K562 (cell line): Measurements from ENCODE around the gene ZNF646. TPM values are rescaled to one million over a fixed set of nuclear protein-coding genes. Genes with fewer than 3 reads are reported as not detected.

Source experiments
- ATF6 ChIP-seq: sonication (generic); formaldehyde crosslinking; IDR thresholded peaks from 2 replicates; pipeline ENCODE4 v1.4.0; 2020; ENCODE audit warnings: mild to moderate bottlenecking, missing genetic modification reagents
- CREB3 ChIP-seq: fragments of 450-650 bp; conservative IDR thresholded peaks from 2 replicates; pipeline ENCODE4 v1.6.1; 2016; ENCODE audit warnings: missing genetic modification characterization, low read depth, mild to moderate bottlenecking, missing compliant biosample characterization, moderate library complexity
- HCFC1 ChIP-seq: IDR thresholded peaks from 2 replicates; pipeline ENCODE4 v1.6.1; 2012; ENCODE audit warnings: low read depth, low read length, improper control_type of control experiment
- LARP7 ChIP-seq: fragments of 450-650 bp; IDR thresholded peaks from 2 replicates; pipeline ENCODE4 v1.6.1; 2016
- NFXL1 ChIP-seq: fragments of 450-650 bp; formaldehyde crosslinking; IDR thresholded peaks from 2 replicates; pipeline ENCODE4 v1.4.0; 2021; ENCODE audit warnings: mild to moderate bottlenecking
- POLR2H ChIP-seq: IDR thresholded peaks from 2 replicates; pipeline ENCODE4 v1.6.1; 2016; ENCODE audit warnings: missing genetic modification characterization, low read depth, mild to moderate bottlenecking, control low read depth, missing compliant biosample characterization, moderate library complexity
- SETDB1 ChIP-seq: IDR thresholded peaks from one replicate; pipeline ENCODE4 v1.6.1; 2012; ENCODE audit warnings: low read length, control low read depth, inconsistent platforms
- SIX5 ChIP-seq, 2 experiments: IDR thresholded peaks; 2 replicates each; pipeline ENCODE4 v1.6.1; 2011; ENCODE audit warnings: low read length in 2 of 2, borderline replicate concordance in 1 of 2, low read depth in 1 of 2, mild to moderate bottlenecking in 1 of 2, moderate library complexity in 1 of 2; ENCODE audit not compliant: insufficient read depth in 1 of 2
- SRF ChIP-seq, 2 experiments: fragments of 250-450, 450-650 bp in 1 of 2; sonication (Bioruptor Pico) in 1 of 2; sonication (generic) in 1 of 2; formaldehyde crosslinking; IDR thresholded peaks; 2 replicates each; pipeline versions ENCODE4 v1.5.0 to v1.5.1; 2020 to 2022; ENCODE audit warnings: mild to moderate bottlenecking in 1 of 2, missing genetic modification reagents in 1 of 2
- TCF7L2 ChIP-seq: fragments of 150-350 bp; IDR thresholded peaks from 2 replicates; pipeline ENCODE4 v1.6.1; 2016; ENCODE audit warnings: low read depth, mild to moderate bottlenecking, low read length, moderate library complexity
- ZBED1 ChIP-seq: IDR thresholded peaks from 2 replicates; pipeline ENCODE4 v1.6.1; 2014
- ZNF274 ChIP-seq: IDR thresholded peaks from 2 replicates; pipeline ENCODE4 v1.6.1; 2011; ENCODE audit warnings: low read depth, mild to moderate bottlenecking, low read length, moderate library complexity, borderline replicate concordance
- ZNF512 ChIP-seq: IDR thresholded peaks from 2 replicates; pipeline ENCODE4 v1.6.1; 2016; ENCODE audit warnings: missing genetic modification characterization, missing compliant biosample characterization
- ZNF75A ChIP-seq: fragments of 450-650 bp; formaldehyde crosslinking; IDR thresholded peaks from 2 replicates; pipeline ENCODE4 v1.4.0; 2020; ENCODE audit warnings: mild to moderate bottlenecking
- polyA plus RNA-seq, 8 experiments: library from polyadenylated mRNA; depleted of rRNA in 4 of 8; stranded (reverse) in 5 of 8; unstranded in 3 of 8; fragments of >200 nt; fragmentation: Nextera tagmentation in 2 of 8; fragmentation: Illumina TruSeq in 1 of 8; extraction: Ambion mirVana in 2 of 8; extraction: Trizol in 1 of 8; gene quantifications; 2 replicates each; pipeline versions ENCODE4 v1.2.1 to v1.2.3, GENCODE V29; 2011 to 2014; ENCODE audit warnings: inconsistent platforms in 1 of 8, missing spikeins in 1 of 8
- total RNA-seq, 7 experiments: library from RNA; depleted of rRNA in 6 of 7; stranded (reverse); fragments of >200 nt in 6 of 7; fragmentation: Illumina TruSeq in 2 of 7; extraction: Trizol in 2 of 7; gene quantifications; 2 replicates each; pipeline versions ENCODE4 v1.2.1 to v1.2.3, GENCODE V29; 2011 to 2021; ENCODE audit warnings: low replicate concordance in 1 of 7
- TF ChIP-seq, protein P1 (sequence below): fragments of 450-650 bp; IDR thresholded peaks from 2 replicates; pipeline ENCODE4 v1.7.1; 2018; ENCODE audit warnings: mild to moderate bottlenecking, low read depth; ENCODE audit not compliant: partially characterized antibody
- TF ChIP-seq, protein P2 (sequence below): IDR thresholded peaks from 2 replicates; pipeline ENCODE4 v1.6.1; 2014; ENCODE audit warnings: antibody characterized with exemption
- TF ChIP-seq, protein P3 (sequence below): fragments of 200-400 bp; formaldehyde crosslinking; IDR thresholded peaks from 2 replicates; pipeline ENCODE4 v1.6.1; 2017; ENCODE audit warnings: mild to moderate bottlenecking, low read depth, low read length, moderate library complexity

ZNF646 gene
- total and polyA plus RNA-seq, 9 of the 15 experiments (the other 6 are each of a cell fraction or from before 2014, with no cell fraction given): 0.08 to 20.6 (median 8.0) TPM

DNA sequence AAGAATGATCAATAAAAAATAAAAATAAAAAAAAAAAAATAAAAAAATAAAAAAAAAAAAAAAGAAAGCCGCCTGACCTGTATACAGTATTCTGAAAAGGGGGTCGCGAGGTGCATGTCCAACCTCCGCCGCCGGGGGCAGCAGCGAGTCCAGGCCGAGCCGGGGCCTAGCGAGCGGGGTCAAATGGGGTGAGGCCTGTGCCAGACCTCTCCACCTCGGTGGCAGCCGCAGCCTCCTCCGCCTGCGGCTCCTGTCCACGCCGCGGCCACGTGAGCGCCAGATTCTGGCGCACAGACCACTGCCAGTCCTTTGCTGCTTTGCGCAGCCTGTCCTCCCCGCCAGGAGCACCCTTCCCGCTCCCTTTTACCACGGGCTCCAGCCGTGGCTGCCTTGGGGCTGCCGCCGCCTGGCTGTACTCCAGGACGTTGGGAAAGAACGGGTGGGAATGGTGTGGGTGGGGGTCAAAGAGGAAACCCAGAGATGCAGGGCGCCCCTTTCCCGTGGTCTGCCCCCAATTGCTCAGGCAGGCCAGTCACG lies 31.5 kb downstream of the ZNF646 start (continued):
- TF ChIP-seq, protein P1, sequence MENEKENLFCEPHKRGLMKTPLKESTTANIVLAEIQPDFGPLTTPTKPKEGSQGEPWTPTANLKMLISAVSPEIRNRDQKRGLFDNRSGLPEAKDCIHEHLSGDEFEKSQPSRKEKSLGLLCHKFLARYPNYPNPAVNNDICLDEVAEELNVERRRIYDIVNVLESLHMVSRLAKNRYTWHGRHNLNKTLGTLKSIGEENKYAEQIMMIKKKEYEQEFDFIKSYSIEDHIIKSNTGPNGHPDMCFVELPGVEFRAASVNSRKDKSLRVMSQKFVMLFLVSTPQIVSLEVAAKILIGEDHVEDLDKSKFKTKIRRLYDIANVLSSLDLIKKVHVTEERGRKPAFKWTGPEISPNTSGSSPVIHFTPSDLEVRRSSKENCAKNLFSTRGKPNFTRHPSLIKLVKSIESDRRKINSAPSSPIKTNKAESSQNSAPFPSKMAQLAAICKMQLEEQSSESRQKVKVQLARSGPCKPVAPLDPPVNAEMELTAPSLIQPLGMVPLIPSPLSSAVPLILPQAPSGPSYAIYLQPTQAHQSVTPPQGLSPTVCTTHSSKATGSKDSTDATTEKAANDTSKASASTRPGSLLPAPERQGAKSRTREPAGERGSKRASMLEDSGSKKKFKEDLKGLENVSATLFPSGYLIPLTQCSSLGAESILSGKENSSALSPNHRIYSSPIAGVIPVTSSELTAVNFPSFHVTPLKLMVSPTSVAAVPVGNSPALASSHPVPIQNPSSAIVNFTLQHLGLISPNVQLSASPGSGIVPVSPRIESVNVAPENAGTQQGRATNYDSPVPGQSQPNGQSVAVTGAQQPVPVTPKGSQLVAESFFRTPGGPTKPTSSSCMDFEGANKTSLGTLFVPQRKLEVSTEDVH: peak; percentile 52
- TF ChIP-seq ATF6 (CRISPR knock-in tag) (no peak), ZNF75A (CRISPR knock-in tag) (no peak), SIX5 (IDR thresholded peaks at IDR 0.05; ENCODE audit: borderline replicate concordance in 1 of 2, insufficient read depth in 1 of 2, low read depth in 1 of 2, low read length in 2 of 2) (no peak), ZNF512 (tag) (no peak), LARP7 (no peak), NFXL1 (no peak), POLR2H (tag) (no peak), ZNF274 (no peak), TCF7L2 (no peak), CREB3 (tag) (peak; percentile 67; the same call in 1 of the 2 replicates), HCFC1 (peak; percentile 55), SETDB1 (no peak), ZBED1 (no peak), SRF (CRISPR knock-in tag; IDR thresholded peaks at IDR 0.05) (peak in 1 of 2 experiments; percentile 35; a peak in 1 of 4 replicates)
- TF ChIP-seq, protein P2, sequence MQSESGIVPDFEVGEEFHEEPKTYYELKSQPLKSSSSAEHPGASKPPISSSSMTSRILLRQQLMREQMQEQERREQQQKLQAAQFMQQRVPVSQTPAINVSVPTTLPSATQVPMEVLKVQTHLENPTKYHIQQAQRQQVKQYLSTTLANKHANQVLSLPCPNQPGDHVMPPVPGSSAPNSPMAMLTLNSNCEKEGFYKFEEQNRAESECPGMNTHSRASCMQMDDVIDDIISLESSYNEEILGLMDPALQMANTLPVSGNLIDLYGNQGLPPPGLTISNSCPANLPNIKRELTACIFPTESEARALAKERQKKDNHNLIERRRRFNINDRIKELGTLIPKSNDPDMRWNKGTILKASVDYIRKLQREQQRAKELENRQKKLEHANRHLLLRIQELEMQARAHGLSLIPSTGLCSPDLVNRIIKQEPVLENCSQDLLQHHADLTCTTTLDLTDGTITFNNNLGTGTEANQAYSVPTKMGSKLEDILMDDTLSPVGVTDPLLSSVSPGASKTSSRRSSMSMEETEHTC: peak; percentile 46; the same call in 1 of the 2 replicates
- TF ChIP-seq, protein P3, sequence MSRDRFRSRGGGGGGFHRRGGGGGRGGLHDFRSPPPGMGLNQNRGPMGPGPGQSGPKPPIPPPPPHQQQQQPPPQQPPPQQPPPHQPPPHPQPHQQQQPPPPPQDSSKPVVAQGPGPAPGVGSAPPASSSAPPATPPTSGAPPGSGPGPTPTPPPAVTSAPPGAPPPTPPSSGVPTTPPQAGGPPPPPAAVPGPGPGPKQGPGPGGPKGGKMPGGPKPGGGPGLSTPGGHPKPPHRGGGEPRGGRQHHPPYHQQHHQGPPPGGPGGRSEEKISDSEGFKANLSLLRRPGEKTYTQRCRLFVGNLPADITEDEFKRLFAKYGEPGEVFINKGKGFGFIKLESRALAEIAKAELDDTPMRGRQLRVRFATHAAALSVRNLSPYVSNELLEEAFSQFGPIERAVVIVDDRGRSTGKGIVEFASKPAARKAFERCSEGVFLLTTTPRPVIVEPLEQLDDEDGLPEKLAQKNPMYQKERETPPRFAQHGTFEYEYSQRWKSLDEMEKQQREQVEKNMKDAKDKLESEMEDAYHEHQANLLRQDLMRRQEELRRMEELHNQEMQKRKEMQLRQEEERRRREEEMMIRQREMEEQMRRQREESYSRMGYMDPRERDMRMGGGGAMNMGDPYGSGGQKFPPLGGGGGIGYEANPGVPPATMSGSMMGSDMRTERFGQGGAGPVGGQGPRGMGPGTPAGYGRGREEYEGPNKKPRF: no peak
